H9 (cell line): ENCODE data around the gene USP6. TPM values are rescaled to one million over a fixed set of nuclear protein-coding genes. Genes with fewer than 3 reads are reported as not detected.

ENCODE experiments used
- DNase-seq: peaks from one replicate; pipeline ENCODE4 v3.0.0-alpha.2; 2017
- H2AFZ ChIP-seq: one replicate; pipeline ENCODE4 v1.6.1; 2013; ENCODE audit warnings: mild to moderate bottlenecking, low read length, control low read depth, moderate library complexity
- H2AK5ac ChIP-seq: 2 replicates; pipeline ENCODE4 v1.6.1; 2013; ENCODE audit warnings: low read length, control low read depth, mixed read lengths; ENCODE audit not compliant: insufficient read length
- H2BK120ac ChIP-seq: one replicate; pipeline ENCODE4 v1.6.1; 2013; ENCODE audit warnings: low read depth, mild to moderate bottlenecking, low read length, control low read depth, inconsistent platforms; ENCODE audit not compliant: poor library complexity, severe bottlenecking
- H2BK12ac ChIP-seq: 2 replicates; pipeline ENCODE4 v1.6.1; 2013; ENCODE audit warnings: low read length, control low read depth, mixed read lengths, low read depth; ENCODE audit not compliant: insufficient read length
- H2BK15ac ChIP-seq: 2 replicates; pipeline ENCODE4 v1.6.1; 2013; ENCODE audit warnings: low read depth, low read length, control low read depth
- H2BK20ac ChIP-seq: one replicate; pipeline ENCODE4 v1.6.1; 2013; ENCODE audit warnings: low read depth, mild to moderate bottlenecking, low read length, control low read depth, inconsistent platforms; ENCODE audit not compliant: poor library complexity, severe bottlenecking
- H2BK5ac ChIP-seq: 2 replicates; pipeline ENCODE4 v1.6.1; 2013; ENCODE audit warnings: low read length, control low read depth, mixed read lengths; ENCODE audit not compliant: insufficient read length
- H3K14ac ChIP-seq: 2 replicates; pipeline ENCODE4 v1.6.1; 2013; ENCODE audit warnings: low read length, control low read depth; ENCODE audit not compliant: insufficient read depth
- H3K18ac ChIP-seq: 2 replicates; pipeline ENCODE4 v1.6.1; 2013; ENCODE audit warnings: low read depth, mild to moderate bottlenecking, mixed read lengths, low read length, control low read depth; ENCODE audit not compliant: insufficient read length
- H3K23ac ChIP-seq: 2 replicates; pipeline ENCODE4 v1.6.1; 2013; ENCODE audit warnings: low read length, control low read depth, mixed read lengths, low read depth; ENCODE audit not compliant: insufficient read length
- H3K23me2 ChIP-seq: 2 replicates; pipeline ENCODE4 v1.6.1; 2013; ENCODE audit warnings: low read depth, mild to moderate bottlenecking, mixed read lengths, low read length, control low read depth; ENCODE audit not compliant: insufficient read length, poor library complexity, severe bottlenecking
- H3K27ac ChIP-seq: 2 replicates; pipeline ENCODE4 v1.5.1; 2013; ENCODE audit warnings: low read length, control low read depth, mixed read lengths, low read depth; ENCODE audit not compliant: insufficient read length
- H3K27me3 ChIP-seq: 2 replicates; pipeline ENCODE4 v1.6.1; 2013; ENCODE audit warnings: low read length, control low read depth, inconsistent platforms; ENCODE audit not compliant: insufficient read depth
- H3K4ac ChIP-seq: 2 replicates; pipeline ENCODE4 v1.6.1; 2013; ENCODE audit warnings: low read depth, mild to moderate bottlenecking, control low read depth, inconsistent platforms, low read length, moderate library complexity
- H3K4me1 ChIP-seq: 2 replicates; pipeline ENCODE4 v1.6.1; 2013; ENCODE audit warnings: low read length, control low read depth, inconsistent platforms; ENCODE audit not compliant: insufficient read depth
- H3K4me2 ChIP-seq: 2 replicates; pipeline ENCODE4 v1.6.1; 2013; ENCODE audit warnings: low read length, control low read depth, mixed read lengths; ENCODE audit not compliant: insufficient read length, insufficient read depth
- H3K56ac ChIP-seq: 2 replicates; pipeline ENCODE4 v1.6.1; 2013; ENCODE audit warnings: low read depth, mild to moderate bottlenecking, mixed read lengths, low read length, control low read depth; ENCODE audit not compliant: insufficient read length
- H3K79me1 ChIP-seq: 2 replicates; pipeline ENCODE4 v1.6.1; 2013; ENCODE audit warnings: low read depth, mild to moderate bottlenecking, moderate library complexity, low read length, control low read depth, inconsistent platforms; ENCODE audit not compliant: insufficient read depth, poor library complexity, severe bottlenecking
- H3K79me2 ChIP-seq: 2 replicates; pipeline ENCODE4 v1.6.1; 2013; ENCODE audit warnings: low read length, control low read depth, inconsistent platforms; ENCODE audit not compliant: insufficient read depth
- H3K9ac ChIP-seq: 2 replicates; pipeline ENCODE4 v1.6.1; 2013; ENCODE audit warnings: low read length, control low read depth, mixed read lengths; ENCODE audit not compliant: insufficient read length; ENCODE audit errors: extremely low read depth
- H3K9me3 ChIP-seq: one replicate; pipeline ENCODE4 v1.6.1; 2013; ENCODE audit warnings: low read depth, low read length, inconsistent platforms; ENCODE audit not compliant: control insufficient read depth
- H3T11ph ChIP-seq: one replicate; pipeline ENCODE4 v1.6.1; 2013; ENCODE audit warnings: mild to moderate bottlenecking, low read length, control low read depth, inconsistent platforms
- H4K20me1 ChIP-seq: one replicate; pipeline ENCODE4 v1.6.1; 2013; ENCODE audit not compliant: control insufficient read depth, insufficient read length, insufficient read depth
- H4K5ac ChIP-seq: 2 replicates; pipeline ENCODE4 v1.6.1; 2013; ENCODE audit warnings: low read depth, mild to moderate bottlenecking, mixed read lengths, low read length, control low read depth; ENCODE audit not compliant: insufficient read length
- H4K8ac ChIP-seq: replicated peaks from 2 replicates; pipeline ENCODE4 v1.6.1; 2013; ENCODE audit warnings: low read length, control low read depth, mixed read lengths, low read depth; ENCODE audit not compliant: insufficient read length
- H4K91ac ChIP-seq: 2 replicates; pipeline ENCODE4 v1.6.1; 2013; ENCODE audit warnings: low read depth, mild to moderate bottlenecking, moderate library complexity, mixed read lengths, low read length, control low read depth; ENCODE audit not compliant: insufficient read length
- H3K27ac Mint-ChIP-seq, 3 experiments: 2 replicates in 2 of 3; 3 replicates in 1 of 3; pipeline ENCODE4 v1.8.0; 2020 to 2021; ENCODE audit warnings: mixed read lengths in 3 of 3, mild to moderate bottlenecking in 1 of 3, moderate library complexity in 1 of 3
- H3K27me3 Mint-ChIP-seq: 2 replicates; pipeline ENCODE4 v1.8.0; 2021; ENCODE audit warnings: low read depth, mild to moderate bottlenecking, moderate library complexity, mixed read lengths
- H3K36me3 Mint-ChIP-seq, 3 experiments: 2 replicates in 2 of 3; 3 replicates in 1 of 3; pipeline ENCODE4 v1.8.0; 2020 to 2021; ENCODE audit warnings: low read depth in 3 of 3, mixed read lengths in 3 of 3; ENCODE audit not compliant: insufficient read depth in 1 of 3
- H3K4me1 Mint-ChIP-seq, 2 experiments: 2 replicates each; pipeline ENCODE4 v1.8.0; 2020; ENCODE audit warnings: mixed read lengths in 2 of 2
- H3K4me3 Mint-ChIP-seq, 2 experiments: 2 replicates in 1 of 2; 3 replicates in 1 of 2; pipeline ENCODE4 v1.8.0; 2020 to 2021; ENCODE audit warnings: mild to moderate bottlenecking in 2 of 2, mixed read lengths in 2 of 2, moderate library complexity in 1 of 2
- H3K9me3 Mint-ChIP-seq, 2 experiments: 2 replicates in 1 of 2; 3 replicates in 1 of 2; pipeline ENCODE4 v1.8.0; 2020; ENCODE audit warnings: mild to moderate bottlenecking in 2 of 2, mixed read lengths in 2 of 2, moderate library complexity in 1 of 2
- CTCF ChIP-seq: fragments of 200-600 bp; sonication (generic); conservative IDR thresholded peaks from 3 replicates; pipeline ENCODE4 v1.8.0; 2021; ENCODE audit warnings: antibody characterized with exemption, mild to moderate bottlenecking
- WGBS: extraction: QIAGEN DNeasy Blood & Tissue Kit; methylation state at CpG from one replicate; pipeline ENCODE4 v1.1.7; 2013; ENCODE audit warnings: missing lambda C conversion rate, low lambda C conversion rate, mixed read lengths; ENCODE audit not compliant: insufficient read length; ENCODE audit errors: extremely low coverage; 5-methylcytosine and 5-hydroxymethylcytosine counted together
- long read RNA-seq: library from polyadenylated mRNA; unstranded; transcript quantifications from one replicate; pipeline ENCODE4 v2.0.0, GENCODE V29; 2020
- total RNA-seq: library from RNA; stranded (reverse); gene quantifications from 2 replicates; pipeline ENCODE4 v1.2.1, GENCODE V29; 2021

USP6 gene
- total RNA-seq, result 0.17 and 0.18 TPM in 2 replicates
- long read RNA-seq, result 0 reads

GRCh38 chr17:5115673-5116651 lies at the start of gene USP6:
TSS of gene USP6 (plus strand) at chr17:5116032. CDS start at chr17:5130368, 14,336 bp downstream.
- H4K8ac ChIP-seq, result no peak within 1 kb of the TSS
- Mint-ChIP-seq H3K9me3 (peaks cover 6 to 8% of the 10 kb centered on the region in 2 experiments; a peak in 4 of 5 replicates), H3K36me3 (peaks cover 7 to 15% (median 9%) of the 10 kb centered on the region in 3 experiments; a peak in 5 of 7 replicates), H3K27ac (no peak within 1 kb of the TSS; a peak in 2 of 7 replicates), H3K4me3 (no peak within 1 kb of the TSS), H3K4me1 (peaks cover 5% of the 10 kb centered on the region in 2 experiments), H3K27me3 (peaks cover 23% of the 10 kb centered on the region)
- no peak within 1 kb of the TSS for H3K56ac ChIP-seq
- peaks cover 1% of the 10 kb centered on the region; the same call in 1 of the 2 replicates for H3K79me2 ChIP-seq
- H3K27ac ChIP-seq, result no peak within 1 kb of the TSS
- H3K18ac ChIP-seq, result no peak within 1 kb of the TSS
- no peak within 1 kb of the TSS for H2BK15ac ChIP-seq
- H3K4me2 ChIP-seq, result no peak within 1 kb of the TSS
- TF ChIP-seq CTCF, result no peak
- no peak within 1 kb of the TSS for H3K9ac ChIP-seq
- peaks cover 6% of the 10 kb centered on the region for H3K23me2 ChIP-seq
- no peak within 1 kb of the TSS for H3K23ac ChIP-seq
- H2AK5ac ChIP-seq, result no peak within 1 kb of the TSS
- no peak within 1 kb of the TSS for H3T11ph ChIP-seq
- no peak within 1 kb of the TSS for H2AFZ ChIP-seq
- no peak within 1 kb of the TSS for H4K91ac ChIP-seq
- H2BK20ac ChIP-seq, result no peak within 1 kb of the TSS
- no peak within 1 kb of the TSS for H3K4ac ChIP-seq
- H3K79me1 ChIP-seq, result no peaks in the 10 kb centered on the region
- DNase-seq, result peak; percentile 71
- no peaks in the 10 kb centered on the region for H3K4me1 ChIP-seq
- H4K5ac ChIP-seq, result no peak within 1 kb of the TSS
- no peaks in the 10 kb centered on the region for H3K27me3 ChIP-seq
- H2BK120ac ChIP-seq, result no peak within 1 kb of the TSS
- no peaks in the 10 kb centered on the region for H3K9me3 ChIP-seq
- H2BK5ac ChIP-seq, result no peak within 1 kb of the TSS
- H4K20me1 ChIP-seq, result no peaks in the 10 kb centered on the region
- no CpG with 5 or more reads among the region's 87 CpGs for WGBS
- H2BK12ac ChIP-seq, result no peak within 1 kb of the TSS
- no peak within 1 kb of the TSS for H3K14ac ChIP-seq
